ENCODE data around the gene GRIK4. TPM values are rescaled to one million over a fixed set of nuclear protein-coding genes. Genes with fewer than 3 reads are reported as not detected.

Gene GRIK4
- total and polyA plus RNA-seq, 2 donors: 0.05 to 0.37 TPM

DNA sequence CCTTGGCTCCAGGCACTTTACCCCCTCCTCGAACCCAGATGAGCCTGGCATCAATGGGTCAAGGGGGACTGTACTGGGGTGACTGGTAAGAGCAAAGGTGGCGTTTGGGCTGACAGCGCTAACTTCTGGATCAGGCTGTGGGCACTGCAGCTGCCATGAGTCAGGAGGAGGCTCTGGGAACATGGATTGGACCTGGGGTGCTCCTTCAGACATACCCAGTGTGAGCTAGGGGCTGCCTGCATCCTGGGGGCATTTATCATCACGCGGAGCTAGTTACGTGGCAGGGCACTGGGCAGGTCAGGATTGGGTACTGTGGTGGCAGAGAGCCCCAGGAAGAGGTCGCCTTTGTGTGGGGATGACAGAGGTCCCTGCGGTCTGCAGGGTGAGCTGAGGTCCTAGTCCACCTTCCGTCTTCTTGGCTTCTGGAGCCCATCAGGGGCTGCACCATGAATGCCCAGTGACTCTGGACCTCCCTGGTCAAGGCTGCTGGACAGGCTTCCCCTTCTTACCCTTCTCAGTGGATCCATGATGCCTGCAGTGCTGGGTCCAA lies 13.1 kb downstream of the GRIK4 start:
- Histone ChIP-seq H3K27ac (ENCODE audit: low read depth) (no peak overlapping the region), H3K4me3 (ENCODE audit: low read depth, low read length) (no peak overlapping the region), H3K36me3 (ENCODE audit: insufficient read depth) (no peaks in the 10 kb centered on the region), H3K4me1 (ENCODE audit: insufficient read depth) (no peaks in the 10 kb centered on the region)
- DNase-seq (ENCODE audit: extremely low spot score): no peak
- 96% methylated on average over 9 of the region's 9 CpGs for WGBS

DNA sequence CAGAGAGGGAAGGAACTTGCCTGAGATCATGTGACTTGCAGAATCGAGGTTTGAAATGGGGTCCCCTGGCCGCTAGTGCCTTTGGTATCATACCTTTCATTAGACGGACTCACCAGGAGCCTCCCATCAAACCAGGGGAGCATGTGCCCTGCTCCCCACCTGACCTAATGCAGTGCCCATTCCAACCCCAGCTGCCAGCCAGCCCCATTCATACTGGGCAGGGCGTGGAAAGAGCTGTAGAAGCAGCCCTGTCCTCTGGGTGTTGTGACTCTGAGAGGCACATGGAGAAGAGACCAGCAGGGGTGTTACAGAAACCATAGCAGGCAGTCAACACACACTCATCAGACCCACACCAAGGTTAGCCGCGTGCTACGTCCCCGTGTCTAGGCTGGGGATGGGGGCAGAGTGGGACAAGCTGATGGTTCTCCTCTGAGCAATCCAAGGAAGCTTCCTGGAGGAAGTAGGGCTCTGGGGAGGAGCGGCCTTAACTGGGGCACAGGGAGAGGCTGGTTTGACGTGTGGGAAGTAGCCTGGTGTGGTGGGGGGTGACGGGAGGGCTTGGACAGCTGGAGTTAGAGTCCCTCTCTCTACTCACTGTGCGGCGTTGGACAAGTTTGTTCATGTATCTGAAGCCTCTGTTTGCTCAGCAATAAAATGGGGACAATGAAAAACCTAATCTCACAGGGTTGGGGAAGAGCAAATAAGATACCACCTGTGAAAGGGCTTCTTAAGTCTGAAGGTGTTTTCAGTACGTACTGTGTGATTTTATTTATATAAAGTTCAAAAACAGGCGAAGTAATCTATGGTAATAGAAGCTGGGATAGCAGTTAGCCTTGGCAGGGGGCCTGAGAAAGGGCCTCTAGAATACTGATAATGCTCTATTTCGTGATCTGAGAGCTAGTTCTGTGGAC lies 14.0 kb downstream of the GRIK4 start:
- H3K36me3 ChIP-seq (ENCODE audit: insufficient read depth): no peaks in the 10 kb centered on the region
- whole genome bisulfite sequencing: 84% methylated on average over 16 of the region's 16 CpGs
- no peak overlapping the region for H3K4me3 ChIP-seq (ENCODE audit: low read depth, low read length)
- no peak overlapping the region for H3K27ac ChIP-seq (ENCODE audit: low read depth)
- no peaks in the 10 kb centered on the region for H3K4me1 ChIP-seq (ENCODE audit: insufficient read depth)
- DNase-seq (ENCODE audit: extremely low spot score): no peak

DNA sequence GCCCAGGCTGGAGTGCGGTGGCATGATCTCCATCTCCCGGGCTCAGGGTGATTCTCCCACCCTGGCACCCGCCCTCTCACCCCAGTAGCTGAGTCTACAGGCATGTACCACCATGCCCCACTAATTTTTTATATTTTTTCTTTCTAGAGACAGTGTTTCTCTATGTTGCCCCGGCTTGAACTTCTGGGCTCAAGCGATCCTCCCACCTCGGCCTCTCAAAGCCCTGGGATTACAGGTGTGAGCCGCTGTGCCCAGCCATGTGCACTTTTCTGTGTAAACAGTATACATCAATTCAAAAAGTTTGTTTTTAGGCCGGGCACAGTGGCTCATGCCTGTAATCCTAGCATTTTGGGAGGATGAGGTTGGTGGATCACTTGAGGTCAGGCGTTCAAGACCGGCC lies 14.7 kb downstream of the GRIK4 start:
- Histone ChIP-seq H3K36me3 (ENCODE audit: insufficient read depth) (no peaks in the 10 kb centered on the region), H3K27ac (ENCODE audit: low read depth) (no peak overlapping the region), H3K4me3 (ENCODE audit: low read depth, low read length) (no peak overlapping the region), H3K4me1 (ENCODE audit: insufficient read depth) (no peaks in the 10 kb centered on the region)
- DNase-seq (ENCODE audit: extremely low spot score): no peak
- WGBS: 92% methylated on average over 10 of the region's 10 CpGs

DNA sequence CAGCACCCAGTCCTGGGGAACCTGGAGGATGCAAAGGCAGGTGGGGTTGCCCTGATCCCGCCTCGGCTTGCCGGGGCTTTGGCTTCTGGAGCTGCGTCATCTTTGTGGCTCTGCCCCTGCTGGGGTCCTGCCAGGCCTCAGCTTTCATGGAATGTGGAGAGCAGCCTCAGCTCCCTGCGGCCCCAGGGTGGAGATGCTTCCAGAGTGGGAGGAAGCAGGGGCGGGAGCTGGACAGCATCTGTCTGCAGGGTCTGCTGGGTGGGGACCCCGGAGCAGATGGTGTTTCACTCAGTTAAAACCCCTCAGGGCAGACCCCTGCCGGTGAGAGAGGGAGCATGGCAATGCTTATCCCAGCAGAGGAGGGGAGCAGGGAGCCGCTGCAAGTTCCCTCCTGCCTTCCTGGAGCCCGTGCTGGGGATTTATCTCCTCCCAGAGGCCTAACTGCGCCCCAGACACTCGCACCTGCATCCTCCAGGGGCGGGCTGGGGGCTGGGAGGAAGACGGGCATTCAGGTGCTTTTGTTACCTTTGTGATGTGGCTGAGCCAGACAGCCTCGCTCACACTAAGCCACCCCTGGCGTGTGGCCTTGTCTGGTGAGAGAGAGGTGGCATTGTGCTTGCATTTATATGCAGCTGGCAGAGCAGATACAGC lies 15.7 kb downstream of the GRIK4 start:
- Histone ChIP-seq H3K4me1 (ENCODE audit: insufficient read depth) (no peaks in the 10 kb centered on the region), H3K27ac (ENCODE audit: low read depth) (no peak overlapping the region), H3K36me3 (ENCODE audit: insufficient read depth) (no peaks in the 10 kb centered on the region), H3K4me3 (ENCODE audit: low read depth, low read length) (no peak overlapping the region)
- 25% methylated on average over 16 of the region's 16 CpGs for WGBS
- no peak for DNase-seq (ENCODE audit: extremely low spot score)

DNA sequence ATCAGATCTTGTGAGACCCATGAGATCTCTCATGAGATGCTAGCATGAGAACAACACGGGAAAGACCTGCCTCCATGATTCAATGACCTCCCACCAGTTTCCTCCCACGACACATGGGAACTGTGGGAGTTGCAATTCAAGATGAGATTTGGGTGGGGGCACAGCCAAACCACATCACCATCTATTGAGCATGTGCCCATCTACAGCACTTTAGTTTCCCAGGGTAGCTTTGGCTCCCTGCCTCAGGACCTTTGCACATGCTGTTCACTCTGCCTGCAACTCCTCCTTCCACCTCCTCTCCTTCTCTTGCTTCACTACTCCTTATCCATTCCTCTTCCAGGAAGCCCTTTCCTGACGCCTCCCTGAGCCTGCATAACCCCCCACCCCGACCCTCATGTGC lies 17.2 kb downstream of the GRIK4 start:
- no peak for DNase-seq (ENCODE audit: extremely low spot score)
- Histone ChIP-seq H3K36me3 (ENCODE audit: insufficient read depth) (no peaks in the 10 kb centered on the region), H3K4me1 (ENCODE audit: insufficient read depth) (no peaks in the 10 kb centered on the region), H3K4me3 (ENCODE audit: low read depth, low read length) (no peak overlapping the region), H3K27ac (ENCODE audit: low read depth) (no peak overlapping the region)
- 91% methylated on average over 4 of the region's 4 CpGs for WGBS

DNA sequence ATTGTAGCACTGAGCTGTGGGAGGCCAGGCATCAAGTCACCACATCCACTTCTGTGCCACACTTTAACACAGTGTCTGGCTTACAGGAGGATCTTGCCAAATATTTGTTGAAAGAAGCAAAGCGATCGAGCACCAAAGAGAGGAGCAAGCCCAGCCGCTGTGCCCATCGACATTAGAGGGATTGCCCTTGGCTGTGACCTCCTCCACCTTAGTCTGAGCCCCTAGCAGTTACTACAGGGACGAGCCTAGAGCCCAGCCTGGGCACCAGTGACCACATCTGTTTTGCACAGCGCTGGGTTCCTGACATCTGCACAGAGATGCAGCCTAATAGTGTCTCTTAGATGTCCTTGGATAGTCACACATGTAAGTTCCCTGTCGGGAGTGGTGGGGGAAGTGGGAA lies 17.7 kb downstream of the GRIK4 start:
- no peak overlapping the region for H3K4me3 ChIP-seq (ENCODE audit: low read depth, low read length)
- WGBS: 89% methylated on average over 7 of the region's 7 CpGs
- no peak for DNase-seq (ENCODE audit: extremely low spot score)
- no peaks in the 10 kb centered on the region for H3K36me3 ChIP-seq (ENCODE audit: insufficient read depth)
- H3K27ac ChIP-seq (ENCODE audit: low read depth): no peak overlapping the region
- no peaks in the 10 kb centered on the region for H3K4me1 ChIP-seq (ENCODE audit: insufficient read depth)

DNA sequence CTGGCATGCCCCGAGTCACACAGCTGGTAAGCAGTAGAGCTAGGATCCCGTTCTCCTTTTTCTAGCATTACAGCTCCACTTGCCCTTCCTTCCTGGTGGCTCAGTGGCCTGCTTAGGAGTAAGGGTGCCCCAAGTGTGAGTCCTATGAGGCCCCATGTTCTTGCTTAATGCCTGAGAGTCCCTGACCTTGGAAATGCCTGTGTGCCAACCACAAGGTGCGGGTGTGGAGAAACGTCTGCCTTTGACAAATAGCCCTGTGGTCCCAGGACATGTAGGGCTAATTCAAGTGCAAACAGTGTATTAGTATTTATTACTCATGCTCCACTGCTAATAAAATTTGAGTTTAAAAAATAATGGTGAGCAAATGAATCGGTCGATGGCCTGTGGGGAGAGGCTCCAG lies 18.4 kb downstream of the GRIK4 start:
- WGBS: 88% methylated on average over 6 of the region's 6 CpGs
- Histone ChIP-seq H3K4me1 (ENCODE audit: insufficient read depth) (no peaks in the 10 kb centered on the region), H3K36me3 (ENCODE audit: insufficient read depth) (no peaks in the 10 kb centered on the region), H3K4me3 (ENCODE audit: low read depth, low read length) (no peak overlapping the region), H3K27ac (ENCODE audit: low read depth) (no peak overlapping the region)
- no peak for DNase-seq (ENCODE audit: extremely low spot score)

DNA sequence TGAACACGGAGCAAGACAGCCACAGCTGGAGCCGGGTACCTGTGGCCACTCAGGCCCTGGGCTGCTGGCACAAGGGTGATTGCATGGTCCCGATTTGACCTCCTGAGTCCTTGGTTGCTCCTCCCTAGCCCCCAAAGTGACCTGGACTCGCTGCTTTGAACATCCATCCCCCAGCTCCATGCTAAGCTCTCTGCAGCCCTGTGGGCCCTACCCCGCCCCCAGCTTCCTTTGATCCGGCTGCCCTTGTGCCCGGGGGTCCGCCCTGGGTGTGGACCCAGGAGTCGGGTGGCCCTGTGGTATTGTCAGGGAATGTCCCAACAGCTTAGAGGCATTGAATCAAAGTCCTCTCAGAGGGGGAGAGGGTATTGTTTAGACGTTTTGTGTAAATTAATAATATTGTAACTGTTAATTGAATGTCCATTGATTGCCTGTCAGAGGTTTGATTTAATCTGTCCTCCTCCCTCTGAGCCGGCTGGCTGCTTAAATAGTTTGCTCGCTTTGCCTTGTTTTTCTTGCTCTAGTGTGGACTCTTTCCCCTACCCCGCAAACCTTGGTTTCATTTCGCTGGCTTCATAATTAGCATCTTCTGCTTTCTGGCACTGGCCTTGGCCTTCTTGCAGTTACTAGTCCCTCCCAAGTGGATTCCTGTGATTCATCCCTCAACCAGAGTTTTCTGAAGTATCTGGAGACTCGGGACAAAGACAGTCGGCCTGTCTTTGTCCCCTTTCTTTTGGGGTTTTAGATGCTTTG lies 20.7 kb downstream of the GRIK4 start:
- WGBS: 65% methylated on average over 16 of the region's 16 CpGs
- H3K4me3 ChIP-seq (ENCODE audit: low read depth, low read length): no peak overlapping the region
- no peak for DNase-seq (ENCODE audit: extremely low spot score)
- no peaks in the 10 kb centered on the region for H3K4me1 ChIP-seq (ENCODE audit: insufficient read depth)
- no peak overlapping the region for H3K27ac ChIP-seq (ENCODE audit: low read depth)
- no peaks in the 10 kb centered on the region for H3K36me3 ChIP-seq (ENCODE audit: insufficient read depth)

DNA sequence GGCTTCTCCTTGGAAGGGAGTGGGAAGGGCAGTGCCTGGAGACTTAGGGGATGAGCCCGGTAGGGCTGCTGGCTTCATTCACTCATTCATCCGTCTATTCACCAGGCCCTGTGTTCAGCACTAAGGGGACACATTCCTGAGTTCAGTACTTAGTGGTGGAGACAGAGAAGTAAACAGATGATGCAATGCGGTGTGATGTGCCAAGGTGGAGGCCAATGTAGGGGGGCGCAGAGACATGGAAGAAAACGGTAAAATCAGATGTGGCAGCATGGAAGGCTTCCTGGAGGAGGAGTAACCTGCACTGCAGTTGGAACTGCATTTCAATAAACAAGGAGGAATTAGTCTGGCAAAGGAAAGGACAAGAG lies 21.3 kb downstream of the GRIK4 start:
- Histone ChIP-seq H3K4me3 (ENCODE audit: low read depth, low read length) (no peak overlapping the region), H3K27ac (ENCODE audit: low read depth) (no peak overlapping the region), H3K36me3 (ENCODE audit: insufficient read depth) (no peaks in the 10 kb centered on the region), H3K4me1 (ENCODE audit: insufficient read depth) (no peaks in the 10 kb centered on the region)
- WGBS: 42% methylated on average over 5 of the region's 5 CpGs
- DNase-seq (ENCODE audit: extremely low spot score): no peak

DNA sequence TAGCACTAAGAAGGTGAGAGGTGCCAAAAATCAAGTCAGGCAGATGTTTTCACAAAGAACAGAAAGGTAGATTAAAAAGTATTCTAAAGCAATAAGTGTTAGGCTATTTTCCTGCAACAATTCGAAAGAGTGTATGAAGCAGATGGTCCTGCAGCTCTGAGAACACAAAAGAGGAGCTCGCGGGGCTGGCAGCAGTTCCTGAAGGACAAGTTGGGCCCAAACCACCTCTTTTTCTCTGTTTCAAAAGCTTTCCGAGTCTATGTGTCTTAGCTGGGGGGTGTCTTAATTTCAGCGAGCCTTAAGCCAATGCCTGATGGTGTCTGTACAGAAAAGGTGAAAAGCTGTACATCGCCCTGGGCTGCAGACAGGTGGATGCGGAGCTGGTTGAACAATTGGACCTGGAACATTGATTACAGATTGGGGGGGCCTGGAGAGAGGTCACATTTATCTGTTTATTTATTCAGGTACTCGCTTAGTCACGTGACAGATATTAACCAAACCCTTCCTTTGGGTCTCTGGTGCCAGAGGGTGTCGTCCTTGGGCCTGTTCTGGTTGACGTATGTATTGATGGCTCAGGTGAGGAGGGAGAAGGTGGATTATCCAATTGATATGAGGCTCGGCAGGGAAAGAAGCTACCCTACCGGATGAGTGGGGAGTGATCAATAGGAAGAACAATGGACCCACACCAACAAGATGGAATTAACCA lies 24.7 kb downstream of the GRIK4 start:
- Histone ChIP-seq H3K4me1 (ENCODE audit: insufficient read depth) (no peaks in the 10 kb centered on the region), H3K4me3 (ENCODE audit: low read depth, low read length) (no peak overlapping the region), H3K27ac (ENCODE audit: low read depth) (no peak overlapping the region), H3K36me3 (ENCODE audit: insufficient read depth) (no peaks in the 10 kb centered on the region)
- WGBS: 95% methylated on average over 13 of the region's 13 CpGs
- no peak for DNase-seq (ENCODE audit: extremely low spot score)

DNA sequence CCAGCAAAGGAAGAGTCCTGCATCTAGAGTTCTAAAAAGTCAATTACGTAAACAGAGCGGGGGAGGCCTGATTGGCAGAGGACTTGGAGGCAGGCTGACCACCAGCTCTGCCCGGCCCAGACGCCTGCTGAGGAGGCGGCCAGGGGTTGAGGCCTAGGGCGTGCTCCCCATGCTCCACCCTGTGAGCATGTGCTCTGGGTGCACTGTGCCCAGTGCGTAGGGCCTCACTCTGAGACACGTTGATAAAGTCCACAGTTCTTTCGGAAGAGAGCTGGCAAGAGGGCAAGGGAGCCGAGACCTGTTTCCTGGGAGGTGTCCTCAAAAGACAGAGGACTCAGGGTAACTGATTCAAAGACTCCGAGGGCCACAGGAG lies 25.2 kb downstream of the GRIK4 start:
- WGBS: 93% methylated on average over 11 of the region's 11 CpGs
- no peak overlapping the region for H3K4me3 ChIP-seq (ENCODE audit: low read depth, low read length)
- no peak overlapping the region for H3K27ac ChIP-seq (ENCODE audit: low read depth)
- H3K4me1 ChIP-seq (ENCODE audit: insufficient read depth): no peaks in the 10 kb centered on the region
- no peaks in the 10 kb centered on the region for H3K36me3 ChIP-seq (ENCODE audit: insufficient read depth)
- no peak for DNase-seq (ENCODE audit: extremely low spot score)

DNA sequence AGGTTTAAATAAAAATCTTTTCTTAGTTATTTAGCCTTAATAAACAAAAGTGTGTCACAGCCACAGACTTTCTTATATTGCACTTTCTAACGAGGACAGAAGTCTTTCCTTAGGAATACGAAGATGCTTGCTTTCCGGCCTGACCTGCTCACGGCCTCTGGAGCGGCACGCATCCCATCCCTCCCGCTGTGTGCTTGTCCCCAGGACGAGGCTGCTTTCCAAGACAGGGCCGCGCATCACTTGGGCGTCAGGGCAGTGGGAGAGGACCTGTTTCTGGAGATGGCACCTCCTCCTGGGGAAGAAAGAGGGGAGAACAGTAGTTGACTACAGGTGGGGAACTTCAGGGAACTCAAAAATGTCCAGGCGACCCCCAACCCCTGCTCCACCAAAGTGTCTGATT lies 26.4 kb downstream of the GRIK4 start:
- H3K36me3 ChIP-seq (ENCODE audit: insufficient read depth): no peaks in the 10 kb centered on the region
- no peak overlapping the region for H3K4me3 ChIP-seq (ENCODE audit: low read depth, low read length)
- H3K4me1 ChIP-seq (ENCODE audit: insufficient read depth): no peaks in the 10 kb centered on the region
- DNase-seq (ENCODE audit: extremely low spot score): no peak
- 94% methylated on average over 12 of the region's 12 CpGs for WGBS
- H3K27ac ChIP-seq (ENCODE audit: low read depth): no peak overlapping the region

DNA sequence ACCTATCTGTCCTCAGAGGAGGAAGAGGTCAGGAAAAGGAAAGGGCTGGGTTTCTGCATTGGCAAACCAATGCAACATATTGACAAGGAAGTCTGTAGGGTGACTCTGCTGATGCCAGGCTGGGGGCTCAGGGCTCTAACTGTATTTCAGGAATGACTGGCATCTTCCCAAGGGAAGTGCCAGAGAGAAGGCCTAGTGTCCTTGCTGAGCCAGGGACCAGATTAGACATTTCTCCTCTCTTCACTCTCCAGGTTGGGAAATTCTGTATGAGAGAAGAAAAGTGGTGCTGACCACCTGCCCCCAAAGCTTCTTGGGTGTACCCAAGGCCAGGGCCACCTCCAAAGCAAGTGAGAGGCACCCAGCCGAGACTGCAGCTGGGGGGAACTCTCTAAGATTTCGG lies 27.2 kb downstream of the GRIK4 start:
- no peak for DNase-seq (ENCODE audit: extremely low spot score)
- 93% methylated on average over 2 of the region's 2 CpGs for WGBS

More for the DNA sequence above, 27.2 kb downstream of the GRIK4 start:
- H3K36me3 ChIP-seq (ENCODE audit: insufficient read depth): no peaks in the 10 kb centered on the region
- H3K4me3 ChIP-seq (ENCODE audit: low read depth, low read length): no peak overlapping the region
- H3K27ac ChIP-seq (ENCODE audit: low read depth): no peak overlapping the region
- no peaks in the 10 kb centered on the region for H3K4me1 ChIP-seq (ENCODE audit: insufficient read depth)

Data from urinary bladder (tissue), 4 donors.